IPS DF 19.7 (cell line): ENCODE measurements around the gene UBB.
"Not testable (repeated sequence)": the region's sequence is repeated elsewhere in the genome, so short reads cannot be mapped to it uniquely, and the experiment has no call there.

ENCODE experiments used
- DNase-seq: peaks from one replicate; pipeline ENCODE4 v3.0.0-alpha.2; 2013; ENCODE audit warnings: low read depth, low spot score

UBB gene

DNA sequence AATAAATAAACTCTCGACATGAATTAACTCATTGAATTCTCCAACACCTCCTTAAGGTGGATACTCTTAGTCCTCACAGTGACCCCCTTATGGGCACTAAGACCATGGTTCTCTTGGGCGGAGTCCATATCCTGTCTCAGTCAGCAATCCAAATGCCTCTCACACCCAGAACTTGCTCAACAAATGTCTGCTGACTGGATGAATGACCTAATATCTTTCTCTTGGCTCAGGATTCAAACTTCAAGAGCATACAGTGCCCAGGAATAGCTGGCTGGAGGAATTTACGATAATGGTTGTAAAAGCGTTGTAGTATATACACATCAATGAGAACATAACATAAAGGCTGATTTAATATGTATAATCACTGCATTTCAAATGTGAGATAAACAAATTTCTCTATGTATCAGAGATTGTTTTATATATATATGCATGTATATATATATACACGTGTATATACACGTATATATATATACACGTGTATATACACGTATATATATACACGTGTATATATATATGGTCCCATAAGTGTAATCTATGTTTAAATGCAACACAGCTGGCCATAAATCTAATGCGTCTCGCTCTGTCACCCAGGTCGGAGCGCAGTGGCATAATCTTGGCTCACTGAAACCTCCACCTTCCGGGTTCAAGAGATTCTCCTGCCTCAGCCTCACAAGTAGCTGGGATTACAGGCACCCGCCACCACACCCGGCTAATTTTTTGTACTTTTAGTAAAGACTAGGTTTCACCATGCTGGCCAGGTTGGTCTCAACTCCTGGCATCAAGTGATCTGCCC, 6.5 kb upstream of the UBB start:
- DNase-seq: no peak

- no peak for DNase-seq
Observed at GRCh38 chr17:16377941-16378341, 3.0 kb upstream of the UBB start.

GRCh38 chr17:16378636-16379282, 2.1 kb upstream of the UBB start:
- no peak for DNase-seq

DNA sequence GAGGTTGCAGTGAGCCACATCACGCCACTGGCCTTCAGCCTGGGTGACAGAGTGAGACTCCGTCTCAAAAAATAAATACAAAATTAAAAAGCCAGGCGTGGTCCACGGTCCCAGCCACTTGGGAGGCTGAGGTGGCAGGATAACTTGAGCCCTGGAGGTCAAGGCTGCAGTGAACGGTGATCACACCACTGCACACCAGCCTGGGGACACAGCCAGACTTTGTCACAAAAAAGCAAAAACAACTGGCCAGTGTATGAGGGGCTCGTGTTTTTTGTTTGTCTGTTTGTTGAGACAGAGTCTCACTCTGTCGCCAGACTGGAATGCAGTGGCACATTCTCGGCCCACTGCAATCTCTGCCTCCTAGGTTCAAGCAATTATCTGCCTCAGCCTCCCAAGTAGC, 1.2 kb upstream of the UBB start:
- no peak for DNase-seq

- DNase-seq: no peak
Observed at GRCh38 chr17:16381496-16381820, 567 bp downstream of the UBB start.

- DNase-seq: no peak
Observed at GRCh38 chr17:16383216-16383615, 2.3 kb downstream of the UBB start.

DNA sequence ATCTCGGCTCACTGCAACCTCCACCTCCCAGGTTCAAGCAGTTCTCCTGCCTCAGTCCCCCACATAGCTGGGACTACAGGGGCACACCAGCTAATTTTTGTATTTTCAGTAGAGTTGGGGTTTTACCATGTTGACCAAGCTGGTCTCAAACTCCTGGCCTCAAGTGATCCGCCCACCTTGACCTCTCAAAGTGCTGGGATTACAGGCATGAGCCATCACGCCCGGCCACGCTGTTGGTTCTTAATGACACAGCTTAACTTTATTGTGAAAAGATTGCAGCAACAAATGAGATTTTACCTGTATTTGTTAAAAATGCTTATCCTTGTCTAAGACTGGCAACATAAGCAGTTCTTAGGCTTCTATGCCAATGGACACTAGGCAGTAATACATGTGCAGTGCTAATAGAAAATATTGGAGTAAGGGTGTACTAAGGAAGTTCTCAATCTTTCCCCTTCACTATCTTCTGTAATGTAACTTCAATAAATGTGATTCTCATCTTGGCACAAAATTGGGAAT, 2.9 kb downstream of the UBB start:
- DNase-seq: no peak

DNA sequence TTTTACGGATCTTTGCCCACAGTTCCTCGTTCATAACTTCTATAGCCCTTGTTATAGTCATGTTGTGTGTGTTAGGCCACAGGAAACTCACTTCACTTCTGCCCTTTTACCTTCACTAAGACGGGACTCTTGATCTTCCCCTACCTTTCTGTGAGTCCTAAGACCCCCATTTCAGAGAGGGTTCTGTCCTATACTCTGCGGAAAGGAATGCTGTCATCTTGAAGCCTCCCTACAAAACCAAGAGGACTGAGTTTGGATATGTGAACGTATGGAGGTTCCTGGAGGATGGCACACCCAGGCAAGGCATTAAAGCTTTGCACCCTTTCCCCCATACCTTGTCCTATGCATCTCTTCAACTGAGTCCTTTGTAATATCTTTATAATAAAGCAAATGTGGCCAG, 3.7 kb downstream of the UBB start:
- DNase-seq: no peak

DNA sequence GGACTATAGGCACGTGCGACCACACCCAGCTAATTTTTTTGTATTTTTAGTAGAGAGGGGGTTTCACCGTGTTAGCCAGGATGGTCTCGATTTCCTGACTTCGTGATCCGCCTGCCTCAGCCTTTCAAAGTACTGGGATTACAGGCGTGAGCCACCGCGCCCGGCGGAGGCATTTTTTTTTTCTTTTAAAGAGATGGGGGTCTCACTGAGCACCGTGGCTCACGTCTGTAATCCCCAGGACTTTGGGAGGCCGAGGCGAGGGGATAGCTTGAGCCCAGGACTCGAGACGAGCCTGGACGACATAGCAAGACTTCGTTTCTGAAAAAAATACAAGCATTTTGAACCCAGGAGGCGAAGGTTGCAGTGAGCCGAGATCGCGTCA, 5.2 kb downstream of the UBB start:
- DNase-seq: not testable (repeated sequence)

- no peak for DNase-seq
Observed at GRCh38 chr17:16391451-16391850, 10.6 kb downstream of the UBB start.

DNA sequence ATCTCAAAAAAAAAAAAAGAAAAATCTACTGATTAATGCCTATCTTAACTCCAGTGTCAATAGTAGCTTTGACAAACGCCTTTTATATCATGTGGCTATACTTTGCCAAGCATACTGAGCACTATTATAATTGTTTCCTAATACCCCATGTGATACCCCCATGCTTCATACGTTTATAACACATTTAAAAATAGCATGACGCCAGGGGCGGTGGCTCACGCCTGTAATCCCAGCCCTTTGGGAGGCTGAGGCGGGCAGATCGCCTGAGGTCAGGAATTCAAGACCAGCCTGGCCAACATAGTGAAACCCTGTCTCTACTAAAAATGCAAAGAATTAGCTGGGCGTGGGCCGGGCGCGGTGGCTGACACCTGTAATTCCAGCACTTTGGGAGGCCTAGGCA, 11.6 kb downstream of the UBB start:
- not testable (repeated sequence) for DNase-seq

- not testable (repeated sequence) for DNase-seq
Observed at GRCh38 chr17:16395887-16396286, 15.0 kb downstream of the UBB start.

DNA sequence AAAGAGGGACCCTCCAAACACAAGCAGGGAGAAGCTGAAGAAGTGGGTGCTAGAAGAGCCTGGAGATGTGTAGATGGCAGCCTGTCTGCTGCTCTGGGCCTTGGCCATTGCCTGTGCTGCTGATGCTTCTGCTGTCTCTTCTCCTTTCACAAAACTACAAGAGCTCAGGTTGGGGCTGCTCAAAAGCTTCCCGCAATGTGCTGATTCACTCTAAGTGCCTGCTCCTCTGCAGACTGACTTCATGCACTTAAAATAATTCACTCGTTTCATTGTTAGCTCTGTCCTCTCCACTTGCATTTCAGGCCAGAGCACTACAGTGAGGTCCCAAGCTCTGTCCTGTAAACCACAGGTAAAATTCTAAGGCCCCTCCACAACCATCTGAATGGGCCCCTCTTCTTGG, 15.8 kb downstream of the UBB start:
- not testable (repeated sequence) for DNase-seq

- no peak for DNase-seq
Observed at GRCh38 chr17:16398270-16399267, 17.7 kb downstream of the UBB start.

- DNase-seq: not testable (repeated sequence)
Observed at GRCh38 chr17:16403847-16404246, 23.0 kb downstream of the UBB start.

GRCh38 chr17:16406742-16407674, 26.1 kb downstream of the UBB start:
- DNase-seq: no peak

DNA sequence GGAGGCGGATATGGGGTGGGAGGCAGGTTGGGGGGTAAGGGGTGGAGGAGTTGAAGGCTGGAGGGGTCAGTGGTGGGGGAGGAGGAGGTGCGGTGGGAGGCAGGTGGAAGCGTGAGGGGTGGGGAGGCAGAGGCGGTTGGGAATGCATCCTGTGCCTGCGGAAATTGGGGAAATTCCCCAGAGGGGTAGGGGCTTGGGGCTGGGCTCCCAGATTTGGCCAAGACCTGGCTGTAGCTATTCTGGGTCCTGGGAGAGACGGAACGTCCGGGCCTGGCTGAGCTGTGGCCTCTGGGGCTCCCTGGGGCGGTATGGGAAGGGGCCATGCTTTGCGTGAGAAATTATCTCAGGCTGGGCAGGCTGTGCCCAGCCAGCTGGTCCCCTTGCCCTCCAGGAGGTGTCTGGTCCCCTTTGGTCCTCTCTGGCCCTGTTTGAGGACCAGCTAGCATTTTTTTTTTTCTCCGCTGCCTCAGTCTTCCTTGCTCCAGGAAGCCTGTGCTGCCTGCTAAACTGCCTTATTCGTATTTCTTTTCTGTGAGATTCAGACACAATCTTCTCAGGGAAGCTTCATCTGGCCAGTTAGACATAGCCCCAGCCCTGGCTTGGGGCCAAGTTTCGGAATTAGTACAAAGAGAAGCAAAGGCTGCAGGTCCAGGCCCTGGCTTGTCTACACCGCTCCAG, 27.2 kb downstream of the UBB start:
- DNase-seq: no peak

GRCh38 chr17:16415031-16415924, 34.4 kb downstream of the UBB start, which contains the start of gene TRPV2:
Gene TRPV2 (plus strand): TSS chr17:16415571. CDS start chr17:16417669, 2,098 bp downstream.
- no peak for DNase-seq

DNA sequence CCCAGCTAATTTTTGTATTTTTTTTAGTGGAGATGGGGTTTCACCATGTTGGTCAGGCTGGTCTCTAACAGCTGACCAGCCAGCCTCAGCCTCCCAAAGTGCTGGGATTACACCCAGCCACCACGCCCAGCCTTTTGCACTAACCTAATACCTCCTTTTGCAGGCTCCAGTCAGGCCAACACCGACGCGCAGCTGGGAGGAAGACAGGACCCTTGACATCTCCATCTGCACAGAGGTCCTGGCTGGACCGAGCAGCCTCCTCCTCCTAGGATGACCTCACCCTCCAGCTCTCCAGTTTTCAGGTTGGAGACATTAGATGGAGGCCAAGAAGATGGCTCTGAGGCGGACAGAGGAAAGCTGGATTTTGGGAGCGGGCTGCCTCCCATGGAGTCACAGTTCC, 36.5 kb downstream of the UBB start:
- DNase-seq: no peak
